Body of pancreas (tissue), 4 donors: ENCODE data around the gene TPM1. TPM values are rescaled to one million over a fixed set of nuclear protein-coding genes. Genes with fewer than 3 reads are reported as not detected.

Experiments used
- ATAC-seq: fragments of 150-250 bp; one replicate; pipeline ENCODE4 v1.9.1; 2016
- DNase-seq, 4 donors: peaks; one replicate each; pipeline ENCODE4 v3.0.0-alpha.2; 2019
- H3K27ac ChIP-seq, 4 donors: fragments of 200-600 bp; sonication (generic); 1 replicate in 3 of 4; 2 replicates in 1 of 4; pipeline versions ENCODE4 v1.5.1 to v1.6.1; 2016 to 2019; ENCODE audit warnings: mild to moderate bottlenecking in 1 of 4, mixed read lengths in 1 of 4, moderate library complexity in 1 of 4
- H3K27me3 ChIP-seq, 2 donors: fragments of 200-600 bp; sonication (generic); one replicate each; pipeline ENCODE4 v1.6.0; 2016; ENCODE audit warnings: mild to moderate bottlenecking in 1 of 2
- H3K36me3 ChIP-seq, 2 donors: fragments of 200-600 bp; sonication (generic); replicated peaks in 1 of 2; 2 replicates each; pipeline ENCODE4 v1.5.1; 2016; ENCODE audit warnings: low read depth in 2 of 2; ENCODE audit not compliant: insufficient read depth in 1 of 2
- H3K4me1 ChIP-seq: fragments of 200-600 bp; sonication (generic); one replicate; pipeline ENCODE4 v1.6.0; 2016
- H3K4me3 ChIP-seq, 2 donors: fragments of 200-600 bp; sonication (generic); 1 replicate in 1 of 2; 2 replicates in 1 of 2; pipeline ENCODE4 v1.5.1; 2016 to 2019
- H3K9me3 ChIP-seq, 3 donors: fragments of 200-600 bp; sonication (generic); 1 replicate in 2 of 3; 2 replicates in 1 of 3; pipeline ENCODE4 v1.5.1; 2016
- CTCF ChIP-seq, 7 experiments: fragments of 450-650 bp in 4 of 7; fragments of 200-600 bp in 3 of 7; sonication (generic) in 3 of 7; IDR thresholded peaks; one replicate each; pipeline ENCODE4 v1.5.1; 2016 to 2019; ENCODE audit warnings: antibody characterized with exemption in 7 of 7
- POLR2A ChIP-seq, 3 donors: fragments of 450-650 bp; IDR thresholded peaks; one replicate each; pipeline ENCODE4 v1.6.1; 2016; ENCODE audit warnings: antibody characterized with exemption in 3 of 3, mild to moderate bottlenecking in 2 of 3
- WGBS, 2 donors: methylation state at CpG; one replicate each; pipeline ENCODE4 v1.1.5; 2017; 5-methylcytosine and 5-hydroxymethylcytosine counted together
- intact Hi-C: fragments of 100-400 bp; cut with DNase I; formaldehyde crosslinking; loops from one replicate; pipeline ENCODE4 v1.15.1; 2023
- total RNA-seq, 2 donors: library from RNA; depleted of rRNA; stranded (reverse); fragments of >200 nt; gene quantifications; one replicate each; pipeline ENCODE4 v1.1.0, GENCODE V29; 2016

TPM1 gene
- total RNA-seq, 2 donors from 2014 or later: 417 to 435 TPM

GRCh38 chr15:63027646-63028045 lies 14.9 kb upstream of the TPM1 start:
- ATAC-seq (no peak), DNase-seq (no peak)
- WGBS, 2 donors: 80 to 87% methylated on average over 2 of the region's 2 CpGs
- no peaks in the 10 kb centered on the region for H3K9me3 ChIP-seq
- TF ChIP-seq CTCF (IDR thresholded peaks at IDR 0.05) (no peak), POLR2A (IDR thresholded peaks at IDR 0.05) (no peak)
- no peaks in the 10 kb centered on the region for H3K36me3 ChIP-seq
- H3K27ac ChIP-seq: no peak overlapping the region
- H3K4me3 ChIP-seq: no peak overlapping the region
- H3K27me3 ChIP-seq: no peaks in the 10 kb centered on the region
- intact Hi-C loops: no loop called here
- H3K4me1 ChIP-seq: no peaks in the 10 kb centered on the region

- no peaks in the 10 kb centered on the region for H3K27me3 ChIP-seq
- H3K9me3 ChIP-seq: no peaks in the 10 kb centered on the region
- 75 to 77% methylated on average over 5 of the region's 5 CpGs for WGBS, 2 donors
- ATAC-seq: no peak
- no peak overlapping the region for H3K4me3 ChIP-seq
- TF ChIP-seq POLR2A (IDR thresholded peaks at IDR 0.05) (no peak), CTCF (IDR thresholded peaks at IDR 0.05) (no peak)
- H3K4me1 ChIP-seq: no peaks in the 10 kb centered on the region
- intact Hi-C loops: no loop called here
- no peak overlapping the region for H3K27ac ChIP-seq
- H3K36me3 ChIP-seq: no peaks in the 10 kb centered on the region
- no peak for DNase-seq
These were observed 14.0 kb upstream of the TPM1 start for GRCh38 chr15:63028442-63029110.

GRCh38 chr15:63029676-63030075 lies 12.9 kb upstream of the TPM1 start:
- 69 to 73% methylated on average over 5 of the region's 5 CpGs for WGBS, 2 donors
- no peak for ATAC-seq
- no peaks in the 10 kb centered on the region for H3K27me3 ChIP-seq
- H3K27ac ChIP-seq: no peak overlapping the region
- no peak for TF ChIP-seq CTCF (IDR thresholded peaks at IDR 0.05)
- TF ChIP-seq POLR2A (IDR thresholded peaks at IDR 0.05): no peak
- no peak for DNase-seq
- no peaks in the 10 kb centered on the region for H3K4me1 ChIP-seq
- intact Hi-C loops: no loop called here
- H3K36me3 ChIP-seq: no peaks in the 10 kb centered on the region
- no peak overlapping the region for H3K4me3 ChIP-seq
- no peaks in the 10 kb centered on the region for H3K9me3 ChIP-seq

GRCh38 chr15:63030101-63030551 lies 12.4 kb upstream of the TPM1 start:
- intact Hi-C loops: no loop called here
- DNase-seq (no peak), ATAC-seq (no peak)
- TF ChIP-seq POLR2A (IDR thresholded peaks at IDR 0.05): no peak
- no peak for TF ChIP-seq CTCF (IDR thresholded peaks at IDR 0.05)
- H3K36me3 ChIP-seq: no peaks in the 10 kb centered on the region
- H3K4me3 ChIP-seq: no peak overlapping the region
- 73 to 76% methylated on average over 6 of the region's 6 CpGs for WGBS, 2 donors
- H3K27ac ChIP-seq: no peak overlapping the region
- no peaks in the 10 kb centered on the region for H3K9me3 ChIP-seq
- no peaks in the 10 kb centered on the region for H3K27me3 ChIP-seq
- H3K4me1 ChIP-seq: no peaks in the 10 kb centered on the region

- Histone ChIP-seq H3K4me1 (no peaks in the 10 kb centered on the region), H3K9me3 (no peaks in the 10 kb centered on the region), H3K36me3 (no peaks in the 10 kb centered on the region), H3K27me3 (no peaks in the 10 kb centered on the region), H3K4me3 (no peak overlapping the region), H3K27ac (no peak overlapping the region)
- intact Hi-C loops: no loop called here
- ATAC-seq (no peak), DNase-seq (no peak)
- TF ChIP-seq POLR2A (IDR thresholded peaks at IDR 0.05) (no peak), CTCF (IDR thresholded peaks at IDR 0.05) (no peak)
- 91 to 94% methylated on average over 2 of the region's 2 CpGs for WGBS, 2 donors
These were observed 8.0 kb upstream of the TPM1 start for GRCh38 chr15:63034578-63034977.
